ENCODE measurements around the gene SH3RF3. TPM values are rescaled to one million over a fixed set of nuclear protein-coding genes. Genes with fewer than 3 reads are reported as not detected.

SH3RF3 gene
- total RNA-seq, 2 experiments from 2014 or later, result 1.4 TPM

DNA sequence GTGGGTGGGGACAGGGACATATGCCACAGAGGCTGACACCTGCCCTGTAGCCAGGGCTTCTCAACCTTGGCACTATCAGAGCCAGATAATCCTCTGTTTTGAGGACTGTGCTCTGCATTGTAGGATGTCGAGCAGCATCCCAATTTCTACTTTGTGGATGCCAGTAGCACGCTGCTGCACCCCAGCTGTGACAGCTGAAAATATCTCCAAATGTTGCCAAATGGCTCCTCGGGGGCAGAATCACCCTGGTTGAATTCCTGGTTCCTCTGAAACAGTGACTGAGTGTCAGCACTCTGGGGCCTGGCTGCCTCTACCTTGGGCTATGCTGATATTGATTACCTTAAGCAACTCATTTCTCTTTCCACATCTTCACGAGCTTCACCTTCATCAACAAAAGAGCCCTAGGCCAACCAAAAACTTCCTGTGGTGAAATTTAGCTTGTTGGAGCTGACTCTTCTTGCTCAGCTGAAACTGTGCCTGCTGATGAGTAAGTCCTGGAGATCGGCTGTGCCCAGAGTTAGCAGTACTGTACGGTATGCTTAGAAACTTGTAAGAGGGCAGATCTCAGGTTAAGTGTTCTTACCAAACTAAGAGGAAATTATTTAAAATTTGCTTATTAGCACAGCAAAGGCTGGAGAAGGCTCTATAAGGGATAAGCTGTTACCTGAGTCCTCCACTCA is 346.7 kb downstream of the SH3RF3 start:
- ATAC-seq (peak; percentile 92), DNase-seq (peak; percentile 33)
- Mint-ChIP-seq H3K4me1 (peaks cover 6% of the 10 kb centered on the region), H3K27me3 (no peaks in the 10 kb centered on the region), H3K4me3 (no peak overlapping the region), H3K9me3 (ENCODE audit: low read depth) (no peaks in the 10 kb centered on the region), H3K27ac (no peak overlapping the region), H3K36me3 (ENCODE audit: low read depth) (no peaks in the 10 kb centered on the region)
- intact Hi-C loops (cut with DNase I, micrococcal nuclease), result no loop called here
- CTCF ChIA-PET, result interaction anchor here (0.8 kb wide), 1 partner anchor 70 kb away, joined by 3 read pairs; no protein-coding TSS in a partner anchor
- POLR2A ChIA-PET, result no interaction called here

- Mint-ChIP-seq H3K9me3 (ENCODE audit: low read depth) (no peaks in the 10 kb centered on the region), H3K4me3 (no peak overlapping the region), H3K27me3 (no peaks in the 10 kb centered on the region), H3K27ac (no peak overlapping the region), H3K36me3 (ENCODE audit: low read depth) (no peaks in the 10 kb centered on the region), H3K4me1 (peaks cover 6% of the 10 kb centered on the region)
- intact Hi-C loops (cut with DNase I, micrococcal nuclease), result no loop called here
- ATAC-seq (no peak), DNase-seq (no peak)
- ChIA-PET POLR2A (no interaction called here), CTCF (interaction anchor here (0.6 to 0.9 kb wide), 2 partner anchors 52 to 158 kb away, joined by 3 to 4 read pairs; no protein-coding TSS in a partner anchor)
Measured at GRCh38 chr2:109476641-109477441, 347.8 kb downstream of the SH3RF3 start.

- no peak for DNase-seq
- no peak overlapping the region for H3K27ac Mint-ChIP-seq
- H3K9me3 Mint-ChIP-seq (ENCODE audit: low read depth), result no peaks in the 10 kb centered on the region
- intact Hi-C loops (cut with DNase I, micrococcal nuclease), result no loop called here
- H3K4me3 Mint-ChIP-seq, result no peak overlapping the region
- ChIA-PET CTCF (interaction anchor here (0.6 to 1.5 kb wide), 2 partner anchors 31 to 604 kb away, joined by 3 read pairs; no protein-coding TSS in a partner anchor), POLR2A (no interaction called here)
- no peaks in the 10 kb centered on the region for H3K27me3 Mint-ChIP-seq
- H3K4me1 Mint-ChIP-seq, result peaks cover 6% of the 10 kb centered on the region
- no peaks in the 10 kb centered on the region for H3K36me3 Mint-ChIP-seq (ENCODE audit: low read depth)
- ATAC-seq, result no peak
Measured at GRCh38 chr2:109478906-109479493, 350.0 kb downstream of the SH3RF3 start.

DNA sequence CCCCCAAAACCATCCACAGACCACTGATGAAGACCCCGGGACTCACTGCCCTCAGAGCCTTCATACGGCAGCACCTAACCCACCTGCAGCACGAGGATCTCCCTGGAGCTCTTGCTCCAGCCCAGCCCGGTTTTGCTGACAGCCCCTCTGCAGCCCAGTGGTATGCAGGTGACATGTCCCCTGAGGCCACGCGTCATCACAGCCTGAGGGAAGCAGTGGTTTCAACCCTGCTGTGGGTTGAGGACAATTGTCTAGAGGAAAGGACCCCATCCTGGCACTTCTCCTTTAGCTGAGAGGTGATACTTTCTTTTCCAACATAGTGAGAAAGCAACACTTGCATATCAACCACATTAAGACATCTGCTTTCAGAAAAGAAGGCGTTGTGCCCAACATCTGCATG is 350.8 kb downstream of the SH3RF3 start:
- DNase-seq (no peak), ATAC-seq (no peak)
- POLR2A ChIA-PET, result no interaction called here
- Mint-ChIP-seq H3K4me1 (peaks cover 6% of the 10 kb centered on the region), H3K4me3 (no peak overlapping the region), H3K27me3 (no peaks in the 10 kb centered on the region), H3K9me3 (ENCODE audit: low read depth) (no peaks in the 10 kb centered on the region), H3K36me3 (ENCODE audit: low read depth) (no peaks in the 10 kb centered on the region), H3K27ac (no peak overlapping the region)
- CTCF ChIA-PET, result interaction anchor here (1.5 kb wide), 1 partner anchor 30 kb away, joined by 3 read pairs; no protein-coding TSS in a partner anchor
- intact Hi-C loops (cut with DNase I, micrococcal nuclease), result no loop called here

DNA sequence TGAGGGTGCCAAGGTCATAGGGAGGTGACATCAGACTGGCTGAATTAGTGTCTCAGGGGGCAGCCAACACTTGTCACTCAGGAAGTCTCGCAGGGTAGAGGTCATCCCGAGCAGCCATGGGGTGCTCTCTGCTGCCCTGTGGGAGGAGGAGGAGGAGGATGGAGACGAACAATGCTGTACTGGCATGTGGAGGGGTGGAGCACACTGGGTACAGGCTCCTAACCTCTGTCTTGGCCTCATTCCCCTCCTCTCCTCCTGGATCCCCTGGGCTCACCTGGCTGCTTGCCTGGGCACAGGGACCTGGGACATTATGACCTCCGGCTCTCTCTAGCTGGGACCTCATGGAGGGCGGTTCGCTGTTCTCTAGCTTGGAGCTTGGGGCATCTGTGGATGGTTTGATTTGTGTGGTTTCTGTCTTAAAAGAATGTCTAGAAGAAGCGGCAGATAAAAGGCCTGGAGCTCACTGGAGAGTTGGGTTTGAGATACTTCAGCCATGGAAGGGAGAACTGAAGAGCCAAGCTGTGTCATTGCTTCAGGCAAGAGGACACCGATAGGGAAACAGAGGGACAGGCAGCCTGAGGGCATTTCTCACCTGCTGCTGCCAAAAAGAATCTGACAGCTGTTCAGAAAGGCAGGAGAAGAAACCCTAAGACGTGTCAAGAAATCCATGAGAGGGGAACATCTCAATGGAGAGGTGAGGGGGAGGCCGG is 351.6 kb downstream of the SH3RF3 start:
- Mint-ChIP-seq H3K9me3 (ENCODE audit: low read depth) (no peaks in the 10 kb centered on the region), H3K4me1 (peaks cover 4% of the 10 kb centered on the region), H3K4me3 (no peak overlapping the region), H3K27ac (no peak overlapping the region), H3K36me3 (ENCODE audit: low read depth) (no peaks in the 10 kb centered on the region), H3K27me3 (no peaks in the 10 kb centered on the region)
- no peak for ATAC-seq
- POLR2A ChIA-PET, result no interaction called here
- no peak for DNase-seq
- intact Hi-C loops (cut with DNase I, micrococcal nuclease), result no loop called here
- CTCF ChIA-PET, result interaction anchor here (0.6 kb wide), 1 partner anchor 351 kb away, joined by 3 read pairs; no protein-coding TSS in a partner anchor

GRCh38 chr2:109481196-109481555 is 352.2 kb downstream of the SH3RF3 start:
- ChIA-PET POLR2A (no interaction called here), CTCF (interaction anchor here (0.6 kb wide), 1 partner anchor 351 kb away, joined by 3 read pairs; no protein-coding TSS in a partner anchor)

DNA sequence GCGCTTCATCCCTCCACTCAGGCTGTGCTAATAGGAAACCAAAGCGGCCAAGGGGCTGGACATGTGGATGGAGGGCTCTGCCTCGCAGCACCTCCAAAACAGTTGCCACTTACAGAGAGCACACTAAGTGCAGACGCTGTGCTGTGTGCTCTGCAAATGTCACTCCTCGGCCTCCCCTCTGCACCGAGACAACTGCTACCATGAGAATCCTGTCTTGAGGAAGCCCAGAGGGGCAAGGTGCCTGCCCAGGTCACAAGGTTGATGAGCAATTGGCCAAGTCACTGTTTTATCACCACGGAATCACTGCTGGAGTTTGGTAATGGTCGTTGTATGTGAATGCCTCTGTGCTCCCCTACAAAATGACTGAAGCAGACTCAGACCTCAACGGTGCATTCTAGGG is 352.6 kb downstream of the SH3RF3 start:
- CTCF ChIA-PET, result interaction anchor here (0.7 kb wide), 1 partner anchor 17 kb away, joined by 5 read pairs; no protein-coding TSS in a partner anchor
- ATAC-seq, result no peak
- intact Hi-C loops (cut with DNase I, micrococcal nuclease), result no loop called here

More at GRCh38 chr2:109481196-109481555, 352.2 kb downstream of the SH3RF3 start:
- no peak overlapping the region for H3K4me3 Mint-ChIP-seq
- no peaks in the 10 kb centered on the region for H3K4me1 Mint-ChIP-seq
- H3K9me3 Mint-ChIP-seq (ENCODE audit: low read depth), result no peaks in the 10 kb centered on the region
- DNase-seq (no peak), ATAC-seq (no peak)
- intact Hi-C loops (cut with DNase I, micrococcal nuclease), result no loop called here
- no peaks in the 10 kb centered on the region for H3K27me3 Mint-ChIP-seq
- no peak overlapping the region for H3K27ac Mint-ChIP-seq
- H3K36me3 Mint-ChIP-seq (ENCODE audit: low read depth), result no peaks in the 10 kb centered on the region

DNA sequence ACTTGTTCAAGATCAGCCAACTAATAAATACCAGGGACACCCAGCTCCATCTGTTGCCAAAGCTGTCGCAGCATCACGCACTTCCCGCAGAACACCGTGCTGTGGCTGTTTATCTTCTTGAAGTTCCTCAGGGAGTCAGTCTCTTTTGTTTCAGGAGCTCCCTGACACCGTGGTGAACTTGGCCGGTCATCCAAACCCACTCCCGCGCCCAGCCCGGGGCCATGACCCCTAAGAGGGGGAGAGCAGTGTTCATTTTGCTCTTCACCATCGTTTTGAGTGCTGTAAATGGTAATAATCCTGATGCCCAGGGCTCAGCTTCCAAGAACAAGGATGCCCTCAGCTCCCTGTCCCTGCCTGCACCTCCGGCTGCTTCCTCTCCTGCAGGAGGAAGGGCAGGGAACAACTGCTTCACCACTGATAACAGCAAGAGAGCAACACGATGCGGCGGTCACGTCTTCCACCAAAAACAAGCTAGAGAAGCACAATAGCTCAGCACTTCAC is 353.4 kb downstream of the SH3RF3 start:
- CTCF ChIA-PET, result interaction anchor here (0.7 kb wide), 1 partner anchor 16 kb away, joined by 5 read pairs; no protein-coding TSS in a partner anchor
- Mint-ChIP-seq H3K4me3 (no peak overlapping the region), H3K36me3 (ENCODE audit: low read depth) (no peaks in the 10 kb centered on the region), H3K9me3 (ENCODE audit: low read depth) (no peaks in the 10 kb centered on the region), H3K27me3 (no peaks in the 10 kb centered on the region), H3K4me1 (no peaks in the 10 kb centered on the region), H3K27ac (no peak overlapping the region)
- ATAC-seq (no peak), DNase-seq (no peak)
- intact Hi-C loops (cut with DNase I, micrococcal nuclease), result no loop called here
- POLR2A ChIA-PET, result no interaction called here

More for the DNA sequence above, 352.6 kb downstream of the SH3RF3 start:
- Mint-ChIP-seq H3K36me3 (ENCODE audit: low read depth) (no peaks in the 10 kb centered on the region), H3K9me3 (ENCODE audit: low read depth) (no peaks in the 10 kb centered on the region), H3K4me3 (no peak overlapping the region), H3K27ac (no peak overlapping the region), H3K27me3 (no peaks in the 10 kb centered on the region), H3K4me1 (no peaks in the 10 kb centered on the region)
- POLR2A ChIA-PET, result no interaction called here
- no peak for DNase-seq

DNA sequence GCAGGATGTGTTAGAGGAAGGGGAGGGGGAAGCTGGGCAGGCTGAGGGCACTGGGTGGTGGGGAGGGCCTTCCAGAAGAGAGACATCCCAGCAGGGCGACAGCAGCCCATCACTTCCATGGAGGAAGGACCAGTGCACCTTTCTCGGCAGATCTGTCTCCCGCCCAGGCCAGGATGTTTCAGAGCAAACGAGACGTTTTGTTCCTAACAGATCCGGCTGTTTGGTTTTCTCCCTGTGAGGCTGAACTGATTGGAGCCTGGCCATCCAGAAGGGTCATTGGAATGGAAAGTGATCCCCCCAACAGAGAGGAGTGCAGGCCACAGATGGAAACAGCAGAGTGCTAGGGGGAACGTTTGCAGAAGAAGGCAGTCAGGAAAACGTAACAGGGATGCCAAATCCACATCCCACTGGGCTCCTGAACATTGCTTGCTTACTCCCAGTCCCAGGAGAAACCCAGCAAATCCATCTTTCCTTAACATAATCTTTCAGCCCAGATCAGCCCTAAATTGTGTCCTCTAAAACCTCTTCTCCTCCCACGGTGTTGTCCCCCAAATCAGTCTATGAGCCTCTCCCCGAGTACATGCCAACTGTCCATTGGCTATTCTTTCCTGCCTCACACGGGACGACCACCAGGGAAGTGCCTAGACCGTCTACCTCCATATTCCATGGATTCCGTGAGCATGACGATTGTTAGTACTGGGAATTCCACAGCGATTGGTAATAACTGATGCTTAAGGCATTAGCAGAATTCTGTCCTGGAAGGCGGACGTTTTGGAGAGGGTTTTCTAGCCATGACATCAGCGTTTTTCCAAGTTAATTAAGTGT is 357.9 kb downstream of the SH3RF3 start:
- no peak overlapping the region for H3K4me3 Mint-ChIP-seq
- no peaks in the 10 kb centered on the region for H3K27me3 Mint-ChIP-seq
- CTCF ChIA-PET, result no interaction called here
- H3K4me1 Mint-ChIP-seq, result no peaks in the 10 kb centered on the region
- no peak for DNase-seq
- intact Hi-C loops (cut with DNase I, micrococcal nuclease), result no loop called here
- H3K27ac Mint-ChIP-seq, result no peak overlapping the region
- no peak for ATAC-seq
- no peaks in the 10 kb centered on the region for H3K36me3 Mint-ChIP-seq (ENCODE audit: low read depth)
- POLR2A ChIA-PET, result no interaction called here
- no peaks in the 10 kb centered on the region for H3K9me3 Mint-ChIP-seq (ENCODE audit: low read depth)

GRCh38 chr2:109487536-109487869 is 358.5 kb downstream of the SH3RF3 start:
- ATAC-seq (no peak), DNase-seq (no peak)
- no peaks in the 10 kb centered on the region for H3K9me3 Mint-ChIP-seq (ENCODE audit: low read depth)
- no peaks in the 10 kb centered on the region for H3K4me1 Mint-ChIP-seq
- H3K27me3 Mint-ChIP-seq, result no peaks in the 10 kb centered on the region
- no peak overlapping the region for H3K4me3 Mint-ChIP-seq
- ChIA-PET POLR2A (no interaction called here), CTCF (no interaction called here)
- intact Hi-C loops (cut with DNase I, micrococcal nuclease), result no loop called here
- H3K36me3 Mint-ChIP-seq (ENCODE audit: low read depth), result no peaks in the 10 kb centered on the region
- H3K27ac Mint-ChIP-seq, result no peak overlapping the region

All from activated CD4-positive, alpha-beta T cell treated with anti-CD3 and anti-CD28 coated beads for 36 hours (primary cell).